Measurements from ENCODE around the gene ADAMTS1.

The ADAMTS1 gene

GRCh38 chr21:26837539-26837938, 7.7 kb downstream of the ADAMTS1 start:
- no peak overlapping the region for H3K23ac ChIP-seq (ENCODE audit: low read depth, low read length, poor library complexity)
- no peaks in the 10 kb centered on the region for H3K27me3 ChIP-seq (ENCODE audit: control insufficient read depth in 3 of 3, insufficient read depth in 3 of 3, low read depth in 1 of 3, low read length in 3 of 3)
- peaks cover 2 to 6% of the 10 kb centered on the region in 2 donors for H3K4me1 ChIP-seq (ENCODE audit: control insufficient read depth in 2 of 2, insufficient read depth in 1 of 2, low read depth in 1 of 2, low read length in 2 of 2)
- H2BK5ac ChIP-seq (ENCODE audit: low read length) = no peak overlapping the region
- H3K79me1 ChIP-seq (ENCODE audit: low read depth, low read length) = no peaks in the 10 kb centered on the region
- no peak overlapping the region for H2BK120ac ChIP-seq (ENCODE audit: low read depth, low read length)
- no peak overlapping the region for H3K4me3 ChIP-seq (ENCODE audit: low read length in 2 of 2)
- H3K4me2 ChIP-seq (ENCODE audit: insufficient read depth, low read length, poor library complexity, severe bottlenecking) = no peak overlapping the region
- no peak overlapping the region for H2BK12ac ChIP-seq (ENCODE audit: low read length)
- WGBS, 2 donors (ENCODE audit: extremely low coverage in 2 of 2, insufficient read length in 2 of 2, insufficient replicate concordance in 1 of 2) = no CpG with 5 or more reads among the region's 3 CpGs
- no peak overlapping the region for H3K4ac ChIP-seq (ENCODE audit: low read length)
- H3K9ac ChIP-seq (ENCODE audit: low read depth, low read length, poor library complexity) = no peak overlapping the region
- H2AFZ ChIP-seq (ENCODE audit: low read length) = no peak overlapping the region
- no peak for DNase-seq (ENCODE audit: low spot score)
- H4K91ac ChIP-seq (ENCODE audit: low read depth, low read length, poor library complexity) = no peak overlapping the region
- no peak overlapping the region for H4K8ac ChIP-seq (ENCODE audit: low read depth, low read length)
- peaks cover 0 to 6% of the 10 kb centered on the region in 2 donors for H3K9me3 ChIP-seq (replicated peaks in 1 of 2; ENCODE audit: control insufficient read depth in 2 of 2, insufficient read depth in 1 of 2, low read depth in 1 of 2, low read length in 2 of 2)
- H3K27ac ChIP-seq (replicated peaks; ENCODE audit: low read length) = no peak overlapping the region
- H2AK5ac ChIP-seq (ENCODE audit: low read depth, low read length) = no peak overlapping the region
- H3K14ac ChIP-seq (ENCODE audit: low read length) = no peak overlapping the region
- no peak overlapping the region for H2BK15ac ChIP-seq (ENCODE audit: low read length)
- H3K36me3 ChIP-seq (replicated peaks in 1 of 2; ENCODE audit: control insufficient read depth in 2 of 2, insufficient read depth in 2 of 2, low read length in 2 of 2) = peaks cover 34 to 61% of the 10 kb centered on the region in 2 donors
- H3K18ac ChIP-seq (ENCODE audit: low read length) = no peak overlapping the region

DNA sequence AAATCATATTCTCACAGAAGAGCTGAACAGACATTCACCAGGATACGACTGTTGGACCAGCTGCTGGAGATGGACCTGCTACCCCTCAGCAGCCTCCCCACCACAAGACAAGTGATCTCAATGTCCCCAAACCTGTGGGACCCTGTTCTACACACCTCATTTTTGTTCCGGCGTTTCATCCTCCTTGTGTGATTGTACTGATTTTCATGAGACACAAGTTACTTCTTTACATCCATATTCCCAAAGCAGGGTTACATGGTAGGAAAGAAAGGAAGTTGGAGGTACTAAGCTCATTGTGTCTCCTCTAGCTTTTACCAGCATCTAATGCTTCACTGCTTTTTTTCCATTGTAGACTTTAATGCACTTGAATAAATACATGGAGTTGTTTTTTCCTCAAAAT, 8.7 kb downstream of the ADAMTS1 start:
- no CpG with 5 or more reads among the region's 3 CpGs for WGBS, 2 donors (ENCODE audit: extremely low coverage in 2 of 2, insufficient read length in 2 of 2, insufficient replicate concordance in 1 of 2)
- H3K9ac ChIP-seq (ENCODE audit: low read depth, low read length, poor library complexity) = no peak overlapping the region
- H2BK15ac ChIP-seq (ENCODE audit: low read length) = no peak overlapping the region
- peaks cover 0 to 3% of the 10 kb centered on the region in 2 donors for H3K9me3 ChIP-seq (replicated peaks in 1 of 2; ENCODE audit: control insufficient read depth in 2 of 2, insufficient read depth in 1 of 2, low read depth in 1 of 2, low read length in 2 of 2)
- peaks cover 27 to 51% of the 10 kb centered on the region in 2 donors for H3K36me3 ChIP-seq (replicated peaks in 1 of 2; ENCODE audit: control insufficient read depth in 2 of 2, insufficient read depth in 2 of 2, low read length in 2 of 2)
- H3K14ac ChIP-seq (ENCODE audit: low read length) = no peak overlapping the region
- no peak overlapping the region for H4K8ac ChIP-seq (ENCODE audit: low read depth, low read length)
- no peaks in the 10 kb centered on the region for H3K27me3 ChIP-seq (ENCODE audit: control insufficient read depth in 3 of 3, insufficient read depth in 3 of 3, low read depth in 1 of 3, low read length in 3 of 3)
- no peak overlapping the region for H3K4me2 ChIP-seq (ENCODE audit: insufficient read depth, low read length, poor library complexity, severe bottlenecking)
- no peak overlapping the region for H3K4ac ChIP-seq (ENCODE audit: low read length)
- no peak overlapping the region for H3K18ac ChIP-seq (ENCODE audit: low read length)
- no peak overlapping the region for H2AFZ ChIP-seq (ENCODE audit: low read length)
- DNase-seq (ENCODE audit: low spot score) = no peak
- no peak overlapping the region for H3K4me3 ChIP-seq (ENCODE audit: low read length in 2 of 2)
- no peak overlapping the region for H4K91ac ChIP-seq (ENCODE audit: low read depth, low read length, poor library complexity)
- no peak overlapping the region for H2BK5ac ChIP-seq (ENCODE audit: low read length)
- no peaks in the 10 kb centered on the region for H3K79me1 ChIP-seq (ENCODE audit: low read depth, low read length)
- no peak overlapping the region for H3K27ac ChIP-seq (replicated peaks; ENCODE audit: low read length)
- H3K23ac ChIP-seq (ENCODE audit: low read depth, low read length, poor library complexity) = no peak overlapping the region
- H3K4me1 ChIP-seq (ENCODE audit: control insufficient read depth in 2 of 2, insufficient read depth in 1 of 2, low read depth in 1 of 2, low read length in 2 of 2) = peaks cover 0 to 1% of the 10 kb centered on the region in 2 donors
- H2AK5ac ChIP-seq (ENCODE audit: low read depth, low read length) = no peak overlapping the region
- H2BK12ac ChIP-seq (ENCODE audit: low read length) = no peak overlapping the region
- H2BK120ac ChIP-seq (ENCODE audit: low read depth, low read length) = no peak overlapping the region

- Histone ChIP-seq H4K8ac (ENCODE audit: low read depth, low read length) (no peak overlapping the region), H3K18ac (ENCODE audit: low read length) (no peak overlapping the region), H2BK15ac (ENCODE audit: low read length) (no peak overlapping the region), H3K9ac (ENCODE audit: low read depth, low read length, poor library complexity) (no peak overlapping the region), H2BK12ac (ENCODE audit: low read length) (no peak overlapping the region), H3K4ac (ENCODE audit: low read length) (no peak overlapping the region), H3K27ac (replicated peaks; ENCODE audit: low read length) (no peak overlapping the region), H4K91ac (ENCODE audit: low read depth, low read length, poor library complexity) (no peak overlapping the region), H3K23ac (ENCODE audit: low read depth, low read length, poor library complexity) (no peak overlapping the region), H3K36me3 (replicated peaks in 1 of 2; ENCODE audit: control insufficient read depth in 2 of 2, insufficient read depth in 2 of 2, low read length in 2 of 2) (peaks cover 25 to 45% of the 10 kb centered on the region in 2 donors), H2AFZ (ENCODE audit: low read length) (no peak overlapping the region), H3K4me2 (ENCODE audit: insufficient read depth, low read length, poor library complexity, severe bottlenecking) (no peak overlapping the region), H3K4me3 (ENCODE audit: low read length in 2 of 2) (no peak overlapping the region), H2AK5ac (ENCODE audit: low read depth, low read length) (no peak overlapping the region), H3K27me3 (ENCODE audit: control insufficient read depth in 3 of 3, insufficient read depth in 3 of 3, low read depth in 1 of 3, low read length in 3 of 3) (no peaks in the 10 kb centered on the region), H3K14ac (ENCODE audit: low read length) (no peak overlapping the region), H3K4me1 (ENCODE audit: control insufficient read depth in 2 of 2, insufficient read depth in 1 of 2, low read depth in 1 of 2, low read length in 2 of 2) (peaks cover 0 to 1% of the 10 kb centered on the region in 2 donors), H3K79me1 (ENCODE audit: low read depth, low read length) (no peaks in the 10 kb centered on the region), H3K9me3 (replicated peaks in 1 of 2; ENCODE audit: control insufficient read depth in 2 of 2, insufficient read depth in 1 of 2, low read depth in 1 of 2, low read length in 2 of 2) (peaks cover 0 to 3% of the 10 kb centered on the region in 2 donors), H2BK5ac (ENCODE audit: low read length) (no peak overlapping the region), H2BK120ac (ENCODE audit: low read depth, low read length) (no peak overlapping the region)
- WGBS, 2 donors (ENCODE audit: extremely low coverage in 2 of 2, insufficient read length in 2 of 2, insufficient replicate concordance in 1 of 2) = no CpG with 5 or more reads among the region's 2 CpGs
- DNase-seq (ENCODE audit: low spot score) = no peak
Observed at GRCh38 chr21:26835714-26836265, 9.4 kb downstream of the ADAMTS1 start.

DNA sequence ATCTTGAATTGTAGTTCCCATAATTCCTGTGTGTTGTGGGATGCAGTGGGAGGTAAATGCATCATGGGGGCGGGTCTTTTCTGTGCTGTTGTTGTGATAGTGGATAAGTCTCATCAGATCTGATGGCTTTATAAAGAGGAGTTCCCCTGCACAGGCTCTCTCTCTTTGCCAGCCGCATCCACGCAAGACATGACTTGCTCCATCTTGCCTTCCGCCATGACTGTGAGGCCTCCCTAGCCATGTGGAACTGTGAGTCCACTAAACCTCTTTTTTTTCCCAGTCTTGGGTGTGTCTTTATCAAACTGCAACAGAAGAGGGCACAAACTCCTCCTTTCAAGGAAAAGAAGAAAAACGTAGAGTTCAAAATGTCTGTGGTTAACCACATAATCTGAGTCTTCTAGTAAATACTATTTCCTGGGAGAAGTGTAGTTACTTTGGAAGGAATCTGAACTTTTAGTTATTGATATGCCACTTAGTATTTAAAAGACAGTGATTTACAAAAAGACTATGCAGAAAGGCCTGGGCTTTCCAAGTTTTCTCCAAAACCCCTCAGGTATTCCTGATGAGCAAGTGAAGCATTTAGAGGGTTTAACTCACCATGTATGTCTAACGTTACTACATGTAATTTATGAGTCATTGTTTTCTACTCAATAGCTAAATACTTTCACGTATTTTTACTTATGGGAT, 10.0 kb downstream of the ADAMTS1 start:
- Histone ChIP-seq H3K9ac (ENCODE audit: low read depth, low read length, poor library complexity) (no peak overlapping the region), H2AK5ac (ENCODE audit: low read depth, low read length) (no peak overlapping the region), H4K91ac (ENCODE audit: low read depth, low read length, poor library complexity) (no peak overlapping the region), H2AFZ (ENCODE audit: low read length) (no peak overlapping the region), H3K4me1 (ENCODE audit: control insufficient read depth in 2 of 2, insufficient read depth in 1 of 2, low read depth in 1 of 2, low read length in 2 of 2) (no peaks in the 10 kb centered on the region), H3K36me3 (replicated peaks in 1 of 2; ENCODE audit: control insufficient read depth in 2 of 2, insufficient read depth in 2 of 2, low read length in 2 of 2) (peaks cover 22 to 39% of the 10 kb centered on the region in 2 donors), H3K18ac (ENCODE audit: low read length) (no peak overlapping the region), H3K4me2 (ENCODE audit: insufficient read depth, low read length, poor library complexity, severe bottlenecking) (no peak overlapping the region), H2BK120ac (ENCODE audit: low read depth, low read length) (no peak overlapping the region), H3K27ac (replicated peaks; ENCODE audit: low read length) (no peak overlapping the region), H3K23ac (ENCODE audit: low read depth, low read length, poor library complexity) (no peak overlapping the region), H3K4me3 (ENCODE audit: low read length in 2 of 2) (no peak overlapping the region), H3K27me3 (ENCODE audit: control insufficient read depth in 3 of 3, insufficient read depth in 3 of 3, low read depth in 1 of 3, low read length in 3 of 3) (no peaks in the 10 kb centered on the region), H2BK12ac (ENCODE audit: low read length) (no peak overlapping the region), H2BK15ac (ENCODE audit: low read length) (no peak overlapping the region), H3K79me1 (ENCODE audit: low read depth, low read length) (no peaks in the 10 kb centered on the region), H3K9me3 (replicated peaks in 1 of 2; ENCODE audit: control insufficient read depth in 2 of 2, insufficient read depth in 1 of 2, low read depth in 1 of 2, low read length in 2 of 2) (peaks cover 0 to 2% of the 10 kb centered on the region in 2 donors), H3K14ac (ENCODE audit: low read length) (no peak overlapping the region), H2BK5ac (ENCODE audit: low read length) (no peak overlapping the region), H3K4ac (ENCODE audit: low read length) (no peak overlapping the region), H4K8ac (ENCODE audit: low read depth, low read length) (no peak overlapping the region)
- no CpG with 5 or more reads among the region's 7 CpGs for WGBS, 2 donors (ENCODE audit: extremely low coverage in 2 of 2, insufficient read length in 2 of 2, insufficient replicate concordance in 1 of 2)
- no peak for DNase-seq (ENCODE audit: low spot score)

Measured in neuronal stem cell (in vitro differentiated cells).